Testis (tissue), 3 donors: ENCODE results near the gene BMERB1. TPM values are rescaled to one million over a fixed set of nuclear protein-coding genes. Genes with fewer than 3 reads are reported as not detected.

Experiments used
- DNase-seq: peaks from one replicate; pipeline ENCODE4 v3.0.0-alpha.2; 2019
- H3K27ac ChIP-seq, 2 donors: fragments of 200-600 bp; sonication (generic); one replicate each; pipeline ENCODE4 v1.5.1; 2019
- H3K27me3 ChIP-seq: fragments of 200-600 bp; sonication (generic); one replicate; pipeline ENCODE4 v1.5.1; 2019
- H3K36me3 ChIP-seq: fragments of 200-600 bp; sonication (generic); one replicate; pipeline ENCODE4 v1.5.1; 2017; ENCODE audit warnings: low read depth; ENCODE audit errors: missing control alignments
- H3K4me1 ChIP-seq: fragments of 200-600 bp; sonication (generic); one replicate; pipeline ENCODE4 v1.5.1; 2019
- H3K4me3 ChIP-seq, 2 donors: fragments of 200-600 bp; sonication (generic); one replicate each; pipeline ENCODE4 v1.5.1; 2017 to 2019
- H3K9me3 ChIP-seq: fragments of 200-600 bp; sonication (generic); one replicate; pipeline ENCODE4 v1.5.1; 2017
- POLR2A ChIP-seq: fragments of 450-650 bp; IDR thresholded peaks from one replicate; pipeline ENCODE4 v1.6.1; 2017; ENCODE audit warnings: antibody characterized with exemption, mild to moderate bottlenecking, moderate library complexity
- WGBS, 2 donors: methylation state at CpG; one replicate each; pipeline ENCODE4 v1.1.5; 2018; 5-methylcytosine and 5-hydroxymethylcytosine counted together
- intact Hi-C: fragments of 100-400 bp; cut with DNase I; formaldehyde crosslinking; loops from one replicate; pipeline ENCODE4 v1.15.1; 2023; ENCODE audit warnings: low total_unique reads
- polyA plus RNA-seq: library from polyadenylated mRNA; stranded (reverse); fragments of 350-450 nt; fragmentation: Illumina TruSeq; extraction: RNeasy Lipid Tissue Mini Kit (QIAGEN cat#74804); gene quantifications from one replicate; pipeline ENCODE4 v1.2.3, GENCODE V29; 2014; ENCODE audit warnings: low read depth, low replicate concordance; ENCODE audit not compliant: insufficient read depth
- total RNA-seq, 2 donors: library from RNA; depleted of rRNA; stranded (reverse); fragments of >200 nt; gene quantifications; one replicate each; pipeline ENCODE4 v1.2.3, GENCODE V29; 2016
- TF ChIP-seq, protein P1 (sequence below), 3 experiments: fragments of 450-650 bp in 2 of 3; fragments of 200-600 bp in 1 of 3; sonication (generic) in 1 of 3; IDR thresholded peaks; one replicate each; pipeline ENCODE4 v1.5.1; 2016 to 2019; ENCODE audit warnings: antibody characterized with exemption in 3 of 3, mild to moderate bottlenecking in 2 of 3, moderate library complexity in 1 of 3

The BMERB1 gene
- total and polyA plus RNA-seq, 3 donors from 2014 or later: 54.1 to 102 (median 63.1) TPM

GRCh38 chr16:15598648-15599190 is 164.3 kb downstream of the BMERB1 start:
- no peak overlapping the region for H3K27ac ChIP-seq
- no peaks in the 10 kb centered on the region for H3K9me3 ChIP-seq
- DNase-seq: no peak
- no peaks in the 10 kb centered on the region for H3K36me3 ChIP-seq
- peaks cover 3% of the 10 kb centered on the region for H3K4me1 ChIP-seq
- no peak overlapping the region for H3K4me3 ChIP-seq
- WGBS, 2 donors: 91 to 93% methylated on average over 15 to 17 of the region's 17 CpGs
- TF ChIP-seq, protein P1, sequence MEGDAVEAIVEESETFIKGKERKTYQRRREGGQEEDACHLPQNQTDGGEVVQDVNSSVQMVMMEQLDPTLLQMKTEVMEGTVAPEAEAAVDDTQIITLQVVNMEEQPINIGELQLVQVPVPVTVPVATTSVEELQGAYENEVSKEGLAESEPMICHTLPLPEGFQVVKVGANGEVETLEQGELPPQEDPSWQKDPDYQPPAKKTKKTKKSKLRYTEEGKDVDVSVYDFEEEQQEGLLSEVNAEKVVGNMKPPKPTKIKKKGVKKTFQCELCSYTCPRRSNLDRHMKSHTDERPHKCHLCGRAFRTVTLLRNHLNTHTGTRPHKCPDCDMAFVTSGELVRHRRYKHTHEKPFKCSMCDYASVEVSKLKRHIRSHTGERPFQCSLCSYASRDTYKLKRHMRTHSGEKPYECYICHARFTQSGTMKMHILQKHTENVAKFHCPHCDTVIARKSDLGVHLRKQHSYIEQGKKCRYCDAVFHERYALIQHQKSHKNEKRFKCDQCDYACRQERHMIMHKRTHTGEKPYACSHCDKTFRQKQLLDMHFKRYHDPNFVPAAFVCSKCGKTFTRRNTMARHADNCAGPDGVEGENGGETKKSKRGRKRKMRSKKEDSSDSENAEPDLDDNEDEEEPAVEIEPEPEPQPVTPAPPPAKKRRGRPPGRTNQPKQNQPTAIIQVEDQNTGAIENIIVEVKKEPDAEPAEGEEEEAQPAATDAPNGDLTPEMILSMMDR (IDR thresholded peaks at IDR 0.05): no peak
- no peak for TF ChIP-seq POLR2A
- intact Hi-C loops: no loop called here
- H3K27me3 ChIP-seq: no peaks in the 10 kb centered on the region

DNA sequence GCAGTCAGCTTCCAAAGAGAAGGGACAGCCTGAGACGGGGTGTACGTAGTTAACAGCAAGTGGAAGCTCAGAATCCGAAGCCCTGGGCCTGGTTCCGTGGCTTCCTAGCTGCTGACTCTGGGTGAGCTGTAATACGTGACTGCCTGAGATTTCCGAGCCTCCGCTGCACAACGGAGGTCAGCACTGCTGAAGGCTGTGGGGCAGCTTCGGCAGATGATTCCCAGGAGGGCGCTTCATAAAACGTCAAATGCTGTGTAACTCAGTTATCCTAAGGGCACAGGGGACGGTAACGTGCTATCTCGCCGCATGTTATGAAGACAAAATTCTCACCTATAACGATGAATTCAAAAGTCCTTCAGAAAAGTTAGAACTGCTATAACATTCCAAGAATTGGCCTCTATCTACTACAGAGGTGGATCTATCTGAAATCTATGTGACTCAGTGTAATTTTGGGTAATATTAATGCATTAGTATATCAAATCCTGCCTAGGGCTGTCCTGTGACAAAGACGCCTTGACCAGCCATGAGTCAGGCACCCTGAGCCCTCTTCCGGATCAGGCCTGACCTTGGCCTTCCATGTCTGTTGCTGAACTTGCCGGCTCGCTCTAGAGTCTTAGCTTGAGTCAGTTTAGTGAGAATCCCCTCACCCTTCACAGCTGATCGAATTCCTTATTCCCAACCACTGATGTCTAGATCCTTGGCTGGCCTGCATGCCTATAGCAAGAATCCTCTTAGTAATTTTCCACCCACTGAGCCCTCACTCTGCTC is 165.1 kb downstream of the BMERB1 start:
- WGBS, 2 donors: 92 to 95% methylated on average over 20 to 21 of the region's 21 CpGs
- no peak overlapping the region for H3K4me3 ChIP-seq
- TF ChIP-seq, protein P1 (IDR thresholded peaks at IDR 0.05): no peak
- no peak for TF ChIP-seq POLR2A
- intact Hi-C loops: no loop called here
- H3K27me3 ChIP-seq: no peaks in the 10 kb centered on the region
- DNase-seq: no peak
- no peaks in the 10 kb centered on the region for H3K9me3 ChIP-seq
- no peak overlapping the region for H3K27ac ChIP-seq
- no peaks in the 10 kb centered on the region for H3K36me3 ChIP-seq
- H3K4me1 ChIP-seq: peaks cover 3% of the 10 kb centered on the region

DNA sequence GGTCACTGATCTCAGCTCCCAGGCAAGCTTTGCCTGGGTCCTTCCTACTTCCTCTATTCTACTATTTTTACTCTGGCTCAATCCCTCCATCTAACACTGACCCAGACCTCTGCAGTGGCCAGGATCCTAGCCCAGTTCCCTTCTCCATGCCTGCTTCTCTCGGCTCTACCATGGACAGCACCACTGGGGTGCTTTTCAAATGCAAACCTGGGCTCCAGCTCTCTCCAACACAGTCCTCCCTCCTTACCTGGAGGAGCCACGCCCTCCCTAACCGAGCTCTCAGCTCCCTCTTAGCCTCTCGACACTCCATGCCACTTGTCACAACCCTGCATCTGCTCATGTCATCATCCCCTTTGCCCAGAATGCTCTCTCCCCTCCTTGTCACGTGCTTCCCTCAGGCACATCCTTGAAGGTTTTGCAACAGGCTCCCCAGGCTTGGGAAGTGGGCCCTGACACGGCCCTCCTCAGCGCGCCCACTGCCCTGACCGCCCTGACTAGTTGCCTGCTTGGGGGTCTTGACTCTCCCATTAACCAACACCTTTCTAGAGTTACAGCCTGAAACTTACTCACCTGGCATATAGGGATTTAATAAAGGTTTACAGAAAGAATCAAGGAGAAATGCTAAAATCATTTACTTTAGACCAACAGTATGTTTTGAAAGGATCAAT is 167.0 kb downstream of the BMERB1 start:
- no peak for TF ChIP-seq POLR2A
- TF ChIP-seq, protein P1 (IDR thresholded peaks at IDR 0.05): no peak
- no peak for DNase-seq
- Histone ChIP-seq H3K9me3 (no peaks in the 10 kb centered on the region), H3K4me1 (peaks cover 3% of the 10 kb centered on the region), H3K4me3 (no peak overlapping the region), H3K27ac (no peak overlapping the region), H3K36me3 (no peaks in the 10 kb centered on the region), H3K27me3 (no peaks in the 10 kb centered on the region)
- WGBS, 2 donors: 85 to 89% methylated on average over 9 of the region's 9 CpGs
- intact Hi-C loops: no loop called here

- H3K27me3 ChIP-seq: no peaks in the 10 kb centered on the region
- no peak overlapping the region for H3K27ac ChIP-seq
- intact Hi-C loops: no loop called here
- H3K36me3 ChIP-seq: no peaks in the 10 kb centered on the region
- no peak for DNase-seq
- no peak overlapping the region for H3K4me3 ChIP-seq
- 91 to 94% methylated on average over 23 of the region's 23 CpGs for WGBS, 2 donors
- H3K4me1 ChIP-seq: peaks cover 4% of the 10 kb centered on the region
- TF ChIP-seq POLR2A: no peak
- TF ChIP-seq, protein P1 (IDR thresholded peaks at IDR 0.05): no peak
- no peaks in the 10 kb centered on the region for H3K9me3 ChIP-seq
Measured at GRCh38 chr16:15602285-15603044, 168.1 kb downstream of the BMERB1 start.
